Measurements from ENCODE around the gene TTC29.
"Not testable (repeated sequence)": the region's sequence is repeated elsewhere in the genome, so short reads cannot be mapped to it uniquely, and the experiment has no call there.

TTC29 gene

GRCh38 chr4:146833530-146833929, 112.1 kb downstream of the TTC29 start:
- TF ChIP-seq BCL6B (tag by site-specific recombination; IDR thresholded peaks at IDR 0.05) (no peak), INSM2 (tag by site-specific recombination; IDR thresholded peaks at IDR 0.05) (no peak), IKZF3 (tag by site-specific recombination; IDR thresholded peaks at IDR 0.05) (no peak), ZNF169 (tag by site-specific recombination; IDR thresholded peaks at IDR 0.05) (no peak), GLIS2 (tag by site-specific recombination; IDR thresholded peaks at IDR 0.05) (no peak), ZNF292 (tag by site-specific recombination; IDR thresholded peaks at IDR 0.05; ENCODE audit: borderline replicate concordance, low read depth) (no peak), ZNF501 (tag by site-specific recombination; IDR thresholded peaks at IDR 0.05) (no peak), EGR2 (tag by site-specific recombination; IDR thresholded peaks at IDR 0.05; ENCODE audit: low read depth) (no peak), ZNF280C (tag by site-specific recombination; IDR thresholded peaks at IDR 0.05) (no peak), MZF1 (tag by site-specific recombination; IDR thresholded peaks at IDR 0.05; ENCODE audit: borderline replicate concordance) (no peak), ZNF548 (tag by site-specific recombination; IDR thresholded peaks at IDR 0.05) (no peak)
- TF ChIP-seq, protein P1, sequence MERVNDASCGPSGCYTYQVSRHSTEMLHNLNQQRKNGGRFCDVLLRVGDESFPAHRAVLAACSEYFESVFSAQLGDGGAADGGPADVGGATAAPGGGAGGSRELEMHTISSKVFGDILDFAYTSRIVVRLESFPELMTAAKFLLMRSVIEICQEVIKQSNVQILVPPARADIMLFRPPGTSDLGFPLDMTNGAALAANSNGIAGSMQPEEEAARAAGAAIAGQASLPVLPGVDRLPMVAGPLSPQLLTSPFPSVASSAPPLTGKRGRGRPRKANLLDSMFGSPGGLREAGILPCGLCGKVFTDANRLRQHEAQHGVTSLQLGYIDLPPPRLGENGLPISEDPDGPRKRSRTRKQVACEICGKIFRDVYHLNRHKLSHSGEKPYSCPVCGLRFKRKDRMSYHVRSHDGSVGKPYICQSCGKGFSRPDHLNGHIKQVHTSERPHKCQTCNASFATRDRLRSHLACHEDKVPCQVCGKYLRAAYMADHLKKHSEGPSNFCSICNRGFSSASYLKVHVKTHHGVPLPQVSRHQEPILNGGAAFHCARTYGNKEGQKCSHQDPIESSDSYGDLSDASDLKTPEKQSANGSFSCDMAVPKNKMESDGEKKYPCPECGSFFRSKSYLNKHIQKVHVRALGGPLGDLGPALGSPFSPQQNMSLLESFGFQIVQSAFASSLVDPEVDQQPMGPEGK (tag by site-specific recombination; IDR thresholded peaks at IDR 0.05) = no peak
- TF ChIP-seq, protein P2, sequence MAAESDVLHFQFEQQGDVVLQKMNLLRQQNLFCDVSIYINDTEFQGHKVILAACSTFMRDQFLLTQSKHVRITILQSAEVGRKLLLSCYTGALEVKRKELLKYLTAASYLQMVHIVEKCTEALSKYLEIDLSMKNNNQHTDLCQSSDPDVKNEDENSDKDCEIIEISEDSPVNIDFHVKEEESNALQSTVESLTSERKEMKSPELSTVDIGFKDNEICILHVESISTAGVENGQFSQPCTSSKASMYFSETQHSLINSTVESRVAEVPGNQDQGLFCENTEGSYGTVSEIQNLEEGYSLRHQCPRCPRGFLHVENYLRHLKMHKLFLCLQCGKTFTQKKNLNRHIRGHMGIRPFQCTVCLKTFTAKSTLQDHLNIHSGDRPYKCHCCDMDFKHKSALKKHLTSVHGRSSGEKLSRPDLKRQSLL (tag by site-specific recombination; IDR thresholded peaks at IDR 0.05) = no peak
- no peak overlapping the region for H3K4me3 ChIP-seq (ENCODE audit: low read depth, low read length)
- H3K27ac ChIP-seq (ENCODE audit: extremely low read depth, low read depth, low read length) = no peak overlapping the region
- CTCF ChIA-PET = no interaction called here
- POLR2A ChIA-PET = no interaction called here
- H3K9me3 ChIP-seq (ENCODE audit: control insufficient read depth, insufficient read depth, low read depth, low read length) = no peaks in the 10 kb centered on the region
- H3K36me3 ChIP-seq (ENCODE audit: control insufficient read depth in 2 of 2, insufficient read depth in 1 of 2, low read length in 2 of 2) = no peaks in the 10 kb centered on the region
- H3K4me1 ChIP-seq (ENCODE audit: control insufficient read depth, insufficient read depth, low read length) = no peaks in the 10 kb centered on the region

DNA sequence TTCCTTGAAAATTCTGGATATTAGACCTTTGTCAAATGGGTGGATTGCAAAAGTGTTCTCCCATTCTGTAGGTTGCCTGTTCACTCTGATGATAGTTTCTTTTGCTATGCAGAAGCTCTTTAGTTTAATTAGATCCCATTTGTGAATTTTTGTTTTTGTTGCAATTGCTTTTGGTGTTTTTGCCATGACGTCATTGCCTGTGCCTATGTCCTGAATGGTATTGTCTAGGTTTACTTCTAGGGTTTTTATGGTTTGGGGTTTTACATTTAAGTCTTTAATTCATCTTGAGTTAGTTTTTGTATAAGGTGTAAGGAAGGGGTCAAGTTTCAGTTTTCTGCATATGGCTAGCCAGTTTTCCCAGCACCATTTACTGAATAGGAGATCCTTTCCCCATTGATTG, 122.7 kb downstream of the TTC29 start:
- H3K27ac ChIP-seq (ENCODE audit: extremely low read depth, low read depth, low read length); CTCF ChIA-PET; H3K4me1 ChIP-seq (ENCODE audit: control insufficient read depth, insufficient read depth, low read length); H3K36me3 ChIP-seq (ENCODE audit: control insufficient read depth in 2 of 2, insufficient read depth in 1 of 2, low read length in 2 of 2); POLR2A ChIA-PET; H3K9me3 ChIP-seq (ENCODE audit: control insufficient read depth, insufficient read depth, low read depth, low read length); H3K4me3 ChIP-seq (ENCODE audit: low read depth, low read length): not testable (repeated sequence)
- TF ChIP-seq ATF2 (tag by site-specific recombination; IDR thresholded peaks at IDR 0.05; ENCODE audit: low read depth) = peak; percentile 63; the same call in 1 of the 2 replicates

Measured in HEK293 (cell line).